NOMO-1 treated with dmso at 0.1 percent for 144 hours (cell line): Measurements from ENCODE around the gene RGPD3.
"Not testable (repeated sequence)": the region's sequence is repeated elsewhere in the genome, so short reads cannot be mapped to it uniquely, and the experiment has no call there.

Experiments used
- DNase-seq: peaks from one replicate; lab custom pipeline; 2025; ENCODE audit not compliant: unreplicated experiment; lab: John Stamatoyannopoulos, UW

Gene RGPD3

GRCh38 chr2:106468107-106468506, at the start of gene RGPD3:
Gene RGPD3, minus strand, starts transcription at chr2:106468413. Its CDS starts 125 bp downstream, at chr2:106468288.
- not testable (repeated sequence) for DNase-seq

GRCh38 chr2:106517329-106517728, 49.1 kb upstream of the RGPD3 start:
- no peak for DNase-seq

- no peak for DNase-seq
Measured at GRCh38 chr2:106516864-106517263, 48.7 kb upstream of the RGPD3 start.

GRCh38 chr2:106516436-106516835, 48.2 kb upstream of the RGPD3 start:
- DNase-seq, result no peak

GRCh38 chr2:106514827-106515226, 46.6 kb upstream of the RGPD3 start:
- not testable (repeated sequence) for DNase-seq

GRCh38 chr2:106513391-106513790, 45.2 kb upstream of the RGPD3 start:
- not testable (repeated sequence) for DNase-seq

- DNase-seq, result not testable (repeated sequence)
Measured at GRCh38 chr2:106511934-106512333, 43.7 kb upstream of the RGPD3 start.

GRCh38 chr2:106511476-106511901, 43.3 kb upstream of the RGPD3 start:
- DNase-seq, result not testable (repeated sequence)

- DNase-seq, result not testable (repeated sequence)
Measured at GRCh38 chr2:106510791-106511190, 42.6 kb upstream of the RGPD3 start.

GRCh38 chr2:106509374-106509770, 41.2 kb upstream of the RGPD3 start:
- not testable (repeated sequence) for DNase-seq

GRCh38 chr2:106508660-106509373, 40.6 kb upstream of the RGPD3 start:
- not testable (repeated sequence) for DNase-seq

- DNase-seq, result not testable (repeated sequence)
Measured at GRCh38 chr2:106506002-106506687, 37.9 kb upstream of the RGPD3 start.

- DNase-seq, result not testable (repeated sequence)
Measured at GRCh38 chr2:106504787-106505186, 36.6 kb upstream of the RGPD3 start.

- DNase-seq, result not testable (repeated sequence)
Measured at GRCh38 chr2:106504192-106504591, 36.0 kb upstream of the RGPD3 start.

GRCh38 chr2:106502351-106502750, 34.1 kb upstream of the RGPD3 start:
- DNase-seq, result not testable (repeated sequence)

GRCh38 chr2:106500350-106500749, 32.1 kb upstream of the RGPD3 start:
- not testable (repeated sequence) for DNase-seq

GRCh38 chr2:106498549-106498948, 30.3 kb upstream of the RGPD3 start:
- DNase-seq, result not testable (repeated sequence)

GRCh38 chr2:106492913-106493312, 24.7 kb upstream of the RGPD3 start:
- not testable (repeated sequence) for DNase-seq

GRCh38 chr2:106492399-106492798, 24.2 kb upstream of the RGPD3 start:
- not testable (repeated sequence) for DNase-seq

- DNase-seq, result not testable (repeated sequence)
Measured at GRCh38 chr2:106489701-106490100, 21.5 kb upstream of the RGPD3 start.

- DNase-seq, result not testable (repeated sequence)
Measured at GRCh38 chr2:106487386-106488191, 19.4 kb upstream of the RGPD3 start.
